Caco-2 (cell line): ENCODE measurements around the gene PLXDC2. TPM values are rescaled to one million over a fixed set of nuclear protein-coding genes. Genes with fewer than 3 reads are reported as not detected.

ENCODE experiments used
- BruUV-seq: library from RNA; stranded (reverse); fragments of 400-500 nt; replicated peaks from 2 replicates; lab custom pipeline; 2021; lab: Mats Ljungman, UMichigan
- CTCF ChIA-PET: fragments of 300-600 bp; sonication (Branson Sonifier 250); formaldehyde crosslinking; loops from one replicate; lab custom pipeline; 2022; ENCODE audit warnings: antibody characterized with exemption; lab: Charles Lee
- POLR2A ChIA-PET: fragments of 300-600 bp; sonication (Branson Sonifier 250); formaldehyde crosslinking; loops from one replicate; lab custom pipeline; 2022; ENCODE audit warnings: antibody characterized with exemption; lab: Charles Lee
- DNase-seq, 2 experiments: peaks; one replicate each; pipeline versions ENCODE4 v3.0.0 to v3.0.0-alpha.2; 2020 to 2022
- H3K27me3 ChIP-seq: replicated peaks from 2 replicates; pipeline ENCODE4 v1.6.0; 2011; ENCODE audit warnings: low read length; ENCODE audit not compliant: control insufficient read depth, insufficient read depth
- H3K36me3 ChIP-seq: 2 replicates; pipeline ENCODE4 v1.5.1; 2011; ENCODE audit warnings: low read length; ENCODE audit not compliant: control insufficient read depth, insufficient read depth
- H3K4me1 ChIP-seq: fragments of 250-450 bp; sonication (Bioruptor Pico); 2 replicates; pipeline ENCODE4 v1.5.1; 2020; ENCODE audit warnings: mild to moderate bottlenecking
- H3K4me3 ChIP-seq: 2 replicates; pipeline ENCODE4 v1.5.1; 2011; ENCODE audit warnings: low read depth, mild to moderate bottlenecking, control low read depth, low read length
- H3K9me3 ChIP-seq: fragments of 250-450 bp; sonication (Bioruptor Pico); 2 replicates; pipeline ENCODE4 v1.5.1; 2020; ENCODE audit warnings: mild to moderate bottlenecking, moderate library complexity
- H3K27ac Mint-ChIP-seq: one replicate; pipeline ENCODE4 v1.8.0; 2022; ENCODE audit warnings: mixed read lengths; ENCODE audit not compliant: unreplicated experiment
- H3K27me3 Mint-ChIP-seq: one replicate; pipeline ENCODE4 v1.8.0; 2022; ENCODE audit warnings: mixed read lengths; ENCODE audit not compliant: insufficient read depth, unreplicated experiment
- H3K36me3 Mint-ChIP-seq: one replicate; pipeline ENCODE4 v1.8.0; 2022; ENCODE audit warnings: mild to moderate bottlenecking, mixed read lengths; ENCODE audit not compliant: insufficient read depth, unreplicated experiment
- H3K4me1 Mint-ChIP-seq: one replicate; pipeline ENCODE4 v1.8.0; 2022; ENCODE audit warnings: low read depth, mixed read lengths; ENCODE audit not compliant: unreplicated experiment
- H3K4me3 Mint-ChIP-seq: one replicate; pipeline ENCODE4 v1.8.0; 2022; ENCODE audit warnings: mild to moderate bottlenecking, moderate library complexity, mixed read lengths; ENCODE audit not compliant: unreplicated experiment
- H3K9me3 Mint-ChIP-seq: one replicate; pipeline ENCODE4 v1.8.0; 2022; ENCODE audit warnings: mixed read lengths; ENCODE audit not compliant: unreplicated experiment
- intact Hi-C: fragments of 100-400 bp; cut with micrococcal nuclease; formaldehyde crosslinking; loops from one replicate; pipeline ENCODE4 v1.10.0; 2022; ENCODE audit not compliant: unreplicated experiment
- total RNA-seq: library from RNA; stranded (reverse); gene quantifications from 2 replicates; pipeline ENCODE4 v1.2.3, GENCODE V29; 2022
- TF ChIP-seq, protein P1 (sequence below), 2 experiments: fragments of 200-600 bp in 1 of 2; IDR thresholded peaks; 1 replicate in 1 of 2; 2 replicates in 1 of 2; pipeline versions ENCODE4 v1.5.1 to v1.8.0; 2011 to 2022; ENCODE audit warnings: antibody characterized with exemption in 1 of 2, control low read depth in 1 of 2, inconsistent platforms in 1 of 2, low read depth in 1 of 2, low read length in 1 of 2, mild to moderate bottlenecking in 1 of 2, moderate library complexity in 1 of 2; ENCODE audit not compliant: insufficient read depth in 1 of 2, severe bottlenecking in 1 of 2, unreplicated experiment in 1 of 2

PLXDC2 gene
- total RNA-seq, 1 experiment from 2014 or later = 0.54 TPM

DNA sequence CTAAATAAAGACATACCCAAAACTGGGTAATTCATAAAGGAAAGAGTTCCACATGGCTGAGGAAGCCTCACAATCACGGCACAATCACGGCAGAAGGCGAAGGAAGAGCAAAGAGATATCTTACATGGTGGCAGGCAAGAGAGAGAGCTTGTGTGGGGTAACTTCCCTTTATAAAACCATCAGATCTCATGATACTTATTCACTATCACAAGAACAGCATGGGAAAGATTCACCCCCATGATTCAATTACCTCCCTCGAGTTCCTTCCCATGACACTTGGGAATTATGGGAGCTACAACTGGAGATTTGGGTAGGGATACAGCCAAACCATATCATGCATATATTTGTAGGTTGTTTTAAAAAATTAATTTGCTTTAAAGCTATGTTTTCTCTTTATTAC, 217.2 kb downstream of the PLXDC2 start:
- Histone ChIP-seq H3K4me3 (no peak overlapping the region), H3K4me1 (no peaks in the 10 kb centered on the region), H3K9me3 (no peaks in the 10 kb centered on the region), H3K27me3 (no peaks in the 10 kb centered on the region), H3K36me3 (no peaks in the 10 kb centered on the region)
- no peaks in the 10 kb centered on the region for H3K27me3 Mint-ChIP-seq
- no peak overlapping the region for H3K27ac Mint-ChIP-seq
- H3K4me1 Mint-ChIP-seq = no peaks in the 10 kb centered on the region
- ChIA-PET POLR2A (no interaction called here), CTCF (no interaction called here)
- no peaks in the 10 kb centered on the region for H3K9me3 Mint-ChIP-seq
- DNase-seq = no peak
- no peak overlapping the region for H3K4me3 Mint-ChIP-seq
- TF ChIP-seq, protein P1, sequence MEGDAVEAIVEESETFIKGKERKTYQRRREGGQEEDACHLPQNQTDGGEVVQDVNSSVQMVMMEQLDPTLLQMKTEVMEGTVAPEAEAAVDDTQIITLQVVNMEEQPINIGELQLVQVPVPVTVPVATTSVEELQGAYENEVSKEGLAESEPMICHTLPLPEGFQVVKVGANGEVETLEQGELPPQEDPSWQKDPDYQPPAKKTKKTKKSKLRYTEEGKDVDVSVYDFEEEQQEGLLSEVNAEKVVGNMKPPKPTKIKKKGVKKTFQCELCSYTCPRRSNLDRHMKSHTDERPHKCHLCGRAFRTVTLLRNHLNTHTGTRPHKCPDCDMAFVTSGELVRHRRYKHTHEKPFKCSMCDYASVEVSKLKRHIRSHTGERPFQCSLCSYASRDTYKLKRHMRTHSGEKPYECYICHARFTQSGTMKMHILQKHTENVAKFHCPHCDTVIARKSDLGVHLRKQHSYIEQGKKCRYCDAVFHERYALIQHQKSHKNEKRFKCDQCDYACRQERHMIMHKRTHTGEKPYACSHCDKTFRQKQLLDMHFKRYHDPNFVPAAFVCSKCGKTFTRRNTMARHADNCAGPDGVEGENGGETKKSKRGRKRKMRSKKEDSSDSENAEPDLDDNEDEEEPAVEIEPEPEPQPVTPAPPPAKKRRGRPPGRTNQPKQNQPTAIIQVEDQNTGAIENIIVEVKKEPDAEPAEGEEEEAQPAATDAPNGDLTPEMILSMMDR (IDR thresholded peaks at IDR 0.05; ENCODE audit: insufficient read depth in 1 of 2, low read depth in 1 of 2, low read length in 1 of 2, severe bottlenecking in 1 of 2, unreplicated experiment in 1 of 2) = no peak
- no TSS peak for BruUV-seq
- no peaks in the 10 kb centered on the region for H3K36me3 Mint-ChIP-seq
- intact Hi-C loops = no loop called here

GRCh38 chr10:20034732-20035131, 218.5 kb downstream of the PLXDC2 start:
- no TSS peak for BruUV-seq
- CTCF ChIA-PET = no interaction called here
- no peak for DNase-seq
- Histone ChIP-seq H3K9me3 (no peaks in the 10 kb centered on the region), H3K4me3 (no peak overlapping the region), H3K4me1 (no peaks in the 10 kb centered on the region), H3K36me3 (no peaks in the 10 kb centered on the region), H3K27me3 (no peaks in the 10 kb centered on the region)
- Mint-ChIP-seq H3K4me1 (no peaks in the 10 kb centered on the region), H3K4me3 (no peak overlapping the region), H3K36me3 (no peaks in the 10 kb centered on the region), H3K9me3 (no peaks in the 10 kb centered on the region), H3K27me3 (no peaks in the 10 kb centered on the region), H3K27ac (no peak overlapping the region)
- POLR2A ChIA-PET = no interaction called here
- TF ChIP-seq, protein P1 (IDR thresholded peaks at IDR 0.05; ENCODE audit: insufficient read depth in 1 of 2, low read depth in 1 of 2, low read length in 1 of 2, severe bottlenecking in 1 of 2, unreplicated experiment in 1 of 2) = no peak
- intact Hi-C loops = no loop called here

GRCh38 chr10:20040012-20040411, 223.8 kb downstream of the PLXDC2 start:
- no peaks in the 10 kb centered on the region for H3K9me3 Mint-ChIP-seq
- POLR2A ChIA-PET = no interaction called here

More at GRCh38 chr10:20040012-20040411, 223.8 kb downstream of the PLXDC2 start:
- no peak for DNase-seq
- Mint-ChIP-seq H3K27ac (no peak overlapping the region), H3K4me3 (no peak overlapping the region), H3K4me1 (no peaks in the 10 kb centered on the region), H3K36me3 (no peaks in the 10 kb centered on the region), H3K27me3 (no peaks in the 10 kb centered on the region)
- Histone ChIP-seq H3K4me3 (no peak overlapping the region), H3K4me1 (no peaks in the 10 kb centered on the region), H3K27me3 (no peaks in the 10 kb centered on the region), H3K9me3 (no peaks in the 10 kb centered on the region), H3K36me3 (no peaks in the 10 kb centered on the region)
- intact Hi-C loops = no loop called here
- CTCF ChIA-PET = no interaction called here
- TF ChIP-seq, protein P1 (IDR thresholded peaks at IDR 0.05; ENCODE audit: insufficient read depth in 1 of 2, low read depth in 1 of 2, low read length in 1 of 2, severe bottlenecking in 1 of 2, unreplicated experiment in 1 of 2) = no peak
- no TSS peak for BruUV-seq
